Neutrophil (primary cell): ENCODE data around the gene ETDA.

Experiments used
- H3K27ac ChIP-seq: fragments of 200-600 bp; sonication (generic); 2 replicates; pipeline ENCODE4 v1.5.1; 2016; ENCODE audit warnings: mild to moderate bottlenecking, moderate library complexity
- H3K27me3 ChIP-seq: fragments of 200-600 bp; sonication (generic); 2 replicates; pipeline ENCODE4 v1.6.0; 2016; ENCODE audit warnings: mild to moderate bottlenecking
- H3K36me3 ChIP-seq: fragments of 200-600 bp; sonication (generic); 2 replicates; pipeline ENCODE4 v1.5.1; 2017
- H3K4me1 ChIP-seq, 2 experiments: fragments of 200-600 bp in 1 of 2; sonication (generic) in 1 of 2; 1 replicate in 1 of 2; 2 replicates in 1 of 2; pipeline versions ENCODE4 v1.5.1 to v1.6.1; 2013 to 2016; ENCODE audit warnings: low read depth in 1 of 2, low read length in 1 of 2, mild to moderate bottlenecking in 1 of 2, moderate library complexity in 1 of 2; ENCODE audit not compliant: control insufficient read depth in 1 of 2, insufficient read depth in 1 of 2
- H3K4me3 ChIP-seq, 2 experiments: fragments of 200-600 bp in 1 of 2; sonication (generic) in 1 of 2; 1 replicate in 1 of 2; 2 replicates in 1 of 2; pipeline ENCODE4 v1.5.1; 2013 to 2016; ENCODE audit warnings: low read depth in 1 of 2, low read length in 1 of 2, mild to moderate bottlenecking in 1 of 2, moderate library complexity in 1 of 2
- H3K9me3 ChIP-seq: fragments of 200-600 bp; sonication (generic); 2 replicates; pipeline ENCODE4 v1.5.1; 2016
- CTCF ChIP-seq: fragments of 200-600 bp; sonication (generic); IDR thresholded peaks from 2 replicates; pipeline ENCODE4 v1.5.1; 2016; ENCODE audit warnings: antibody characterized with exemption

The ETDA gene

DNA sequence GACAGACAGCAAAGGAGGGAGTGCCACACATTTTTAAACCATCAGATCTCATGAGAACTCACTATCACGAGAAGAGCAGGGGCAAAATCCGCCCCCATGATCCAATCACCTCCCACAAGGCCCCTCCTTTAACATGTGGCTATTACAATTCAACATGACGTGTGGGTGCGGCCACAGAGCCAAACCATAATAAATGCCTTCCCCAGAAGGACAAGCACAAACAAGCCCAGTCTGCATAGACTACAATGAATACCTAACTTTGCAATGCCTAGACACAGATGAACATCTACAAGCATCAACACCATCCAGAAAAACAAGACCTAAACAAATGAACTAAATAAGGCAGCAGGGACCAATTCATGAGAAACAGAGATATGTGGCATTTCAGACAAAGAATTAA, 12.3 kb downstream of the ETDA start:
- no peaks in the 10 kb centered on the region for H3K4me1 ChIP-seq
- no peak overlapping the region for H3K4me3 ChIP-seq
- TF ChIP-seq CTCF: no peak
- H3K27me3 ChIP-seq: no peaks in the 10 kb centered on the region
- H3K9me3 ChIP-seq: no peaks in the 10 kb centered on the region
- no peaks in the 10 kb centered on the region for H3K36me3 ChIP-seq
- no peak overlapping the region for H3K27ac ChIP-seq

- H3K27me3 ChIP-seq: no peaks in the 10 kb centered on the region
- no peak overlapping the region for H3K27ac ChIP-seq
- TF ChIP-seq CTCF: no peak
- peaks cover 0 to 5% of the 10 kb centered on the region in 2 experiments for H3K4me1 ChIP-seq
- H3K9me3 ChIP-seq: no peaks in the 10 kb centered on the region
- H3K4me3 ChIP-seq: no peak overlapping the region
- no peaks in the 10 kb centered on the region for H3K36me3 ChIP-seq
These were observed 21.3 kb downstream of the ETDA start for GRCh38 chrX:135273162-135273561.

- no peaks in the 10 kb centered on the region for H3K36me3 ChIP-seq
- no peak overlapping the region for H3K27ac ChIP-seq
- no peak for TF ChIP-seq CTCF
- H3K4me1 ChIP-seq: peaks cover 0 to 5% of the 10 kb centered on the region in 2 experiments
- no peak overlapping the region for H3K4me3 ChIP-seq
- no peaks in the 10 kb centered on the region for H3K9me3 ChIP-seq
- H3K27me3 ChIP-seq: no peaks in the 10 kb centered on the region
These were observed 24.1 kb downstream of the ETDA start for GRCh38 chrX:135275973-135276372.

DNA sequence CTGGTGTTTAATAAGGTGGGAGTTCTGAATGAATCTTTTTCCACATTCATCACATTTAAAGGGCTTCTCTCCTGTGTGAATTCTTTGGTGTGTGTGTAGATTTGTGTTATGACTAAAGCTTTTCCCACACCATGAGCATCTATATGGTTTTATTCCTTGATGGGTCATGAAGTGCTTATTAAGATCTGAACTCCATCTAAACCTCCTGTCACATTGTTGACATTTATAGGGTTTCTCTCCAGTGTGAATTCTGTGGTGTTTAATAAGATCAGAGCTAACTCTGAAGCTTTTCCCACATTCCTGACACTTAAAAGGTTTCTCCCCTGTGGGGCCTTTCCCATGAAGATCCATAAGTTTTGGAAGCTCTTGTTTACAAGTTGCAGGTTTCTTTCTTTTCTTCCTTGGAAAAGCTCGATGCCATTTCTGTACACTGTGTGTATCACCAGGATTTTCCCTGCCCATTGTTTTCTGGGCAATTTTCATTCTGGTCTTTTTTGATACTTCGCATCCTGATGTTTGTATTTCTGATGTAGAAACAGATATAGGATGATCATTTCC, 35.5 kb downstream of the ETDA start:
- Histone ChIP-seq H3K36me3 (no peaks in the 10 kb centered on the region), H3K4me3 (no peak overlapping the region), H3K27me3 (no peaks in the 10 kb centered on the region), H3K4me1 (no peaks in the 10 kb centered on the region), H3K9me3 (no peaks in the 10 kb centered on the region), H3K27ac (no peak overlapping the region)
- TF ChIP-seq CTCF: no peak

- TF ChIP-seq CTCF: peak; percentile 53
- H3K4me3 ChIP-seq: peak overlapping the region; percentile 58 to 64
- peak overlapping the region; percentile 83 for H3K27ac ChIP-seq
- no peaks in the 10 kb centered on the region for H3K9me3 ChIP-seq
- no peaks in the 10 kb centered on the region for H3K36me3 ChIP-seq
- peaks cover 36 to 37% of the 10 kb centered on the region in 2 experiments for H3K4me1 ChIP-seq
- H3K27me3 ChIP-seq: no peaks in the 10 kb centered on the region
These were observed 43.5 kb downstream of the ETDA start for GRCh38 chrX:135295238-135295943.
